ENCODE data around the gene PRF1.
"Not testable (repeated sequence)": the region's sequence is repeated elsewhere in the genome, so short reads cannot be mapped to it uniquely, and the experiment has no call there.

Gene PRF1

GRCh38 chr10:70594161-70594560 lies 8.4 kb downstream of the PRF1 start:
- peak; percentile 30 for FAIRE-seq
- no peak for DNase-seq (ENCODE audit: low spot score)

- no peak for DNase-seq (ENCODE audit: low spot score)
- no peak for FAIRE-seq
Observed at GRCh38 chr10:70593513-70593890, 9.0 kb downstream of the PRF1 start.

GRCh38 chr10:70592746-70593512 lies 9.6 kb downstream of the PRF1 start:
- no peak for DNase-seq (ENCODE audit: low spot score)

GRCh38 chr10:70592186-70592735 lies 10.3 kb downstream of the PRF1 start:
- FAIRE-seq (no peak), DNase-seq (ENCODE audit: low spot score) (no peak)

More at GRCh38 chr10:70592746-70593512, 9.6 kb downstream of the PRF1 start:
- FAIRE-seq: peak; percentile 48

- DNase-seq (ENCODE audit: low spot score): no peak
- no peak for FAIRE-seq
Observed at GRCh38 chr10:70590655-70591416, 11.7 kb downstream of the PRF1 start.

- DNase-seq (ENCODE audit: low spot score) (no peak), FAIRE-seq (no peak)
Observed at GRCh38 chr10:70589762-70590654, 12.5 kb downstream of the PRF1 start.

GRCh38 chr10:70588859-70589570 lies 13.5 kb downstream of the PRF1 start:
- no peak for DNase-seq (ENCODE audit: low spot score)
- no peak for FAIRE-seq

GRCh38 chr10:70588255-70588654 lies 14.3 kb downstream of the PRF1 start:
- no peak for FAIRE-seq
- DNase-seq (ENCODE audit: low spot score): no peak

- DNase-seq (ENCODE audit: low spot score) (no peak), FAIRE-seq (no peak)
Observed at GRCh38 chr10:70587045-70587658, 15.4 kb downstream of the PRF1 start.

- FAIRE-seq (peak; percentile 17), DNase-seq (ENCODE audit: low spot score) (no peak)
Observed at GRCh38 chr10:70586348-70586930, 16.1 kb downstream of the PRF1 start.

- no peak for DNase-seq (ENCODE audit: low spot score)
- no peak for FAIRE-seq
Observed at GRCh38 chr10:70585578-70586169, 16.9 kb downstream of the PRF1 start.

GRCh38 chr10:70584909-70585544 lies 17.5 kb downstream of the PRF1 start:
- DNase-seq (ENCODE audit: low spot score): peak; percentile 77
- FAIRE-seq: peak; percentile 72

GRCh38 chr10:70584366-70584765 lies 18.2 kb downstream of the PRF1 start:
- FAIRE-seq (no peak), DNase-seq (ENCODE audit: low spot score) (no peak)

- no peak for DNase-seq (ENCODE audit: low spot score)
Observed at GRCh38 chr10:70583669-70584037, 18.9 kb downstream of the PRF1 start.

GRCh38 chr10:70582793-70583668 lies 19.5 kb downstream of the PRF1 start:
- FAIRE-seq: no peak

More at GRCh38 chr10:70583669-70584037, 18.9 kb downstream of the PRF1 start:
- no peak for FAIRE-seq

GRCh38 chr10:70581176-70581575 lies 21.4 kb downstream of the PRF1 start:
- FAIRE-seq; DNase-seq (ENCODE audit: low spot score): not testable (repeated sequence)

More at GRCh38 chr10:70582793-70583668, 19.5 kb downstream of the PRF1 start:
- DNase-seq (ENCODE audit: low spot score): no peak

- FAIRE-seq: peak; percentile 90
Observed at GRCh38 chr10:70579234-70580002, 23.1 kb downstream of the PRF1 start.

More at GRCh38 chr10:70579234-70580002, 23.1 kb downstream of the PRF1 start:
- DNase-seq (ENCODE audit: low spot score): peak; percentile 66
